CD4-positive, alpha-beta T cell treated with Interleukin-17A for 4 hours (primary cell): ENCODE measurements around the gene ZNF726.
"Not testable (repeated sequence)": the region's sequence is repeated elsewhere in the genome, so short reads cannot be mapped to it uniquely, and the experiment has no call there.

ENCODE experiments used
- DNase-seq: peaks from one replicate; pipeline ENCODE4 v3.0.0-alpha.2; 2020; ENCODE audit warnings: mixed read lengths

The ZNF726 gene

DNA sequence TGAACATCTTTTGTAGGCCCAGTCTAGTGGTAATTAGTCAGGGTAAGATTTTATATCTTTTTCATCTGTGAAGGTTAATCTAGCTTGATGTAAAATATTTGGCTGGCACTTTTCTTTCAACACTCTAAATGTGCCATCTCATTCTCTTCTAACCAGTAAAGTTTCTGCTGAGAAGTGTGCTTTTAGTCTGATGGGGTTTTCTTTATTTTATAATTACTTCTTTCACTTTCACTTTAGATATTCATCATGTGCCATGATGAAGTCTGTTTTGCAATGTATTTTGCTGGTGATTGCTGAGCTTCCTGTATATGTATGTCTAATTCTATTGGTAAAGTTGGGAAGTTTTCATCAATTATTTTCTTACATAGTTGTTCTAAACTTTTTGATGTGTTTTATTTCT lies 31.9 kb downstream of the ZNF726 start:
- DNase-seq = no peak

DNA sequence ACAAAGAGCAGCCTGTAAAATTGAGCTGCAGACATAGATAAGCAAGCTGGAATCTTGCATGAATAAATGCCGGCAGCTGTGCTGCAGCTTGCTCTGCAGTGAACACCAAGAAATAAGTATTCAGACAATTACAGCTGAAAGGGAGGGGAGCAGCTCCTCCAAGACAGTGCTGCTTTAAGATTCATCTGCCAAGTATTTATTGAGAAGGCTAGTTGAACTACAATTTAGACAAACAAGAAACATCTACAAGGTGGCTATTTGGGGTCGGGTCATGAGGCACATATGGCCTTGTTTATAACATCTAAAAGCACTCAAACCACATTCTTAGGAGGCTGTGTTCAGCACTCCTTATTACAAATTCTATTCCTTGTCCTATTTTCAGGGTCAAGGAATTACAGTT lies 34.9 kb downstream of the ZNF726 start:
- DNase-seq = no peak

DNA sequence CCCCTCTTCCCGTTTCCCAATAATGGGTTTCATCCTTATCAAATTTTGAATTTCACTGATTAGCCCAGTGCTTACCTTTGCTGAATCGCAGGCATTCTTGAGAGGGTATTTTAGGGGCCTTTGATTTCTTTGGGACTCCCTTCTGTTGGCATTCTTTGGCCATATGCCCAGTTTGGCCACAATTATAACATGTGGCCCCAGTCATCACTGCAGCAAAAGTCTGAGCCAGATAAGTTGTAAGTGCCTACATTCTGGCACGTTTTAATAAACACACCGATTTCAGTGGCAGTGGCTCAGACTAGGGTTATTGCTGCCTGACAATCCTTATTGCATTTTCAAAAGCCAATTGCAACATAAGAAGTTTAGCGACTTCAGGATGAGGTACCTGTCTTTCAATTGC lies 41.4 kb downstream of the ZNF726 start:
- no peak for DNase-seq

DNA sequence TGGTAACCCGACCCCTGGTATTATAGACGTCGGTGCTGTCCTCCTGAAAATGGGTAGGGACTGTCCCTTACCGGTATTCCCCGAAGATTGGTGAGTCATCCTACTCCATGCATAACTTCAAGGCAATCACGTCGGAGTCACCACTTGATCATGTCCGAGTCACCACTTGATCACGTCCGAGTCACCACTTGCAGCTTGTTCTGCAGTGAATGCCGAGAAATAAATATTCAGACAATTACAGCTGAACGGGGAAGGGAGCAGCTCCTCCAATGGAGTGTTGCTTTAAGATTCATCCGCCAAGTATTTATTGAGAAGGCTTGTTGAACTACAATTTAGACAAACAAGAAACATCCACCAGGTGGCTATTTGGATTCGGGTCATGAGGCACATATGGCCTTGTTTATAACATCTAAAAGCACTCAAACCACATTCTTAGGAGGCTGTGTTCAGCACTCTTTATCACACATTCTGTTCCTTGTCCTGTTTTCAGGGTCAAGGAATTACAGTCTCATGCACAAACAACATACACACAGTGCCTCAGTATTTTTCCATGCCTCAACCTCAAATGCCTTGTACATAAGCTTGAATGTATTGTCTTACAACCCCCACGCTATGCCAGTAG lies 43.1 kb downstream of the ZNF726 start:
- no peak for DNase-seq

DNA sequence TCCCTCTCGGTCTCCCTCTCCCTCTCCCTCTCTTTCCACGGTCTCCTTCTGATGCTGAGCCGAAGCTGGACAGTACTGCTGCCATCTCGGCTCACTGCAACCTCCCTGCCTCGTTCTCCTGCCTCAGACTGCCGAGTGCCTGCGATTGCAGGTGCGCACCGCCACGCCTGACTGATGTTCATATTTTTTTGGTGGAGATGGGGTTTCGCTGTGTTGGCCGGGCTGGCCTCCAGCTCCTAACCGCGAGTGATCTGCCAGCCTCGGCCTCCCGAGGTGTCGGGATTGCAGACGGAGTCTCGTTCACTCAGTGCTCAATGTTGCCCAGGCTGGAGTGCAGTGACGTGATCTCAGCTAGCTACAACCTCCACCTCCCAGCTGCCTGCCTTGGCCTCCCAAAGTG lies 48.7 kb downstream of the ZNF726 start:
- not testable (repeated sequence) for DNase-seq

DNA sequence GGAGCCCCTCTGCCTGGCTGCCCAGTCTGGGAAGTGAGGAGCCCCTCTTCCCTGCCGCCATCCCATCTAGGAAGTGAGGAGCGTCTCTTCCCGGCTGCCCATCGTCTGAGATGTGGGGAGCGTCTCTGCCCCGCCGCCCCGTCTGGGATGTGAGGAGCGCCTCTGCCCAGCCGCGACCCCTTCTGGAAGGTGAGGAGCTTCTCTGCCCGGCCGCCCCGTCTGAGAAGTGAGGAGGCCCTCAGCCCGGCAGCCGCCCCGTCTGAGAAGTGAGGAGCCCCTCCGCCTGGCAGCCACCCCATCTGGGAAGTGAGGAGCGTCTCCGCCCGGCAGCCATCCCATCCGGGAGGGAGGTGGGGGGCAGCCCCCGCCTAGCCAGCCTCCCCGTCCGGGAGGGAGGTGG lies 49.2 kb downstream of the ZNF726 start:
- DNase-seq = not testable (repeated sequence)

DNA sequence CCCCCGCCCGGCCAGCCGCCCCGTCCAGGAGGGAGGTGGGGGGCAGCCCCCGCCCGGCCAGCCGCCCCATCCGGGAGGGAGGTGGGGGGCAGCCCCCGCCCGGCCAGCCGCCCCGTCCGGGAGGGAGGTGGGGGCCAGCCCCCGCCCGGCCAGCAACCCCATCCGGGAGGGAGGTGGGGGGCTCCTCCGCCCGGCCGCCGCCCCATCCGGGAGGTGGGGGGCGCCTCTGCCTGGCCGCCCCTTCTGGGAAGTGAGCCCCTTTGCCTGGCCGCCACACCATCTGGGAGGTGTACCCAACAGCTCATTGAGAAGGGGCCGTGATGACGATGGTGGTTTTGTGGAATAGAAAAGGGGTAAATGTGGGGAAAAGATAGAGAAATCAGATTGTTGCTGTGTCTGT lies 49.6 kb downstream of the ZNF726 start:
- DNase-seq = not testable (repeated sequence)

DNA sequence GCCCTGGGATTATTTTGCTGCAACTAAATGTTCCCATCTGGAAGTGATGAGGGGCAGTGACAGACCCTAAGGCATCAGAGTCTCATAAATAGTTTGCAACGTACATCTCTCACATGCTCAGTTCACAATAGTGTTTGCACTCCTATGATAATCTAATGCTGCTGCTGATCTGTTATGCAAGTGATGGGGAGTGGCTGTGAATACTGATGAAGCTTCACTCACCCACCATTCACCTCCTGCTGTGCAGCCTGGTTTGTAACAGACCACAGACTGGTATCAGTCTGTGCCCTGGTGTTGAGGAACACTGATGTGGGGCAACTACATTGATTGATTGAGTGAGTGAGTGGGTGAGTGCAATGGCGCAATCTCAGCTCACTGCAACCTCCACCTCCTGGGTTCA lies 54.9 kb downstream of the ZNF726 start:
- no peak for DNase-seq

DNA sequence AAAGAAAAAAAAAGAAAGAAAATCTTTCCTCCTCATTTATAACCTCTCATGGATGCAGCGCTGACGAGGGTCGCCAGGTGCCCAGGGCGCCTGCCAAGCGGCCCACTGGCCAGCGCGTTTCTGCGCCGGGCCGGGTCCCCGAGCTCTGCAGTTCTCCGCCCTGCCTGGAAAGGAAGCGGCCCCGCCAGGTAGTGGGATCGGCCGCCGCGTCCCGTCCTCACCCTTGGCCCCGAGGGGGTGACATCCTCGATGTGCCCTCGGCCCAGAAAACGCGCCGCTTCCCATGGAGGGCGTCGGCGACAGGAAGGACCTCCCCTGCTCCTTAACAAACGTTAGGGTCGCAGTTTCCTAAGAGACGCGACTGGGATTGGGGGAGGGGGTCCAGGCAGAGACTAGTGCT lies 56.9 kb downstream of the ZNF726 start:
- no peak for DNase-seq

DNA sequence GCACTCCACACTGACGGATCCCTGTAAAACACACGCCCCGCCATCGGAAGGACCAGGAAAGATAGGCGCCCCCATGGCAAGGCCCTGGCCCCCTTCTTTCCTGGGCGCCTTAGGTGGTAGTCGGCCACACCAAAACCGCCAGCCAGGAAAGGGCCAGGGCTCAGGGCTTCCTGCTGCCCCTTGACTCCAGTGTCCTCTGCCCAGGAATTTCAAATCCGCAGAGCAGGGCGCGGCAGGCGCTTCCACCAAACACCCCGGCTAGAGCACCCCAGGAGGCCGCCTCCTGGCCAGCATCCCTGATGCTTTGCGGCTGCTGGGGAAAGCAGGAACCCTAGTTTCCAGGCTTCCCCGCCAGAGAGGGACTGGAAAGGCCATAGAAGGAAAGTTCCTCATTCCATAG lies 57.5 kb downstream of the ZNF726 start:
- DNase-seq = no peak

DNA sequence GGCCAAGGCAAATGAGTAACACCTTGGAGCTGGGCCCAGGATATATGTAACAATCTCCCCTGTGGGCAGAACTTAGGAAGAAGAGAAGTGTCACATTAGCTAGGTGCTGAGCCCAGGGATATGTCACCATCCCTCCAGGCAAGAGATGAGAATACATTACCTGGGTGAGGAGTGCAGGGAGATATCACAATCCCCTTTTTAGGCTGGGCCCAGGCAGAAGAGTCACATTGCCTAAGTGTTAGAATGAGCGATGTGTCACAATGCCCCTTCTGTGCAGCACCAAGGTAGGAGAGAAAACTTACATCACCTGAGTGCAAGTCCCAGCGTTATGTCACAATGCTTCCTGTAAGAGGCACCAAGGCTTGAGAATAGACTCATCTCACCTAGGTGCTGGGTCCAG lies 60.3 kb downstream of the ZNF726 start:
- DNase-seq = no peak

DNA sequence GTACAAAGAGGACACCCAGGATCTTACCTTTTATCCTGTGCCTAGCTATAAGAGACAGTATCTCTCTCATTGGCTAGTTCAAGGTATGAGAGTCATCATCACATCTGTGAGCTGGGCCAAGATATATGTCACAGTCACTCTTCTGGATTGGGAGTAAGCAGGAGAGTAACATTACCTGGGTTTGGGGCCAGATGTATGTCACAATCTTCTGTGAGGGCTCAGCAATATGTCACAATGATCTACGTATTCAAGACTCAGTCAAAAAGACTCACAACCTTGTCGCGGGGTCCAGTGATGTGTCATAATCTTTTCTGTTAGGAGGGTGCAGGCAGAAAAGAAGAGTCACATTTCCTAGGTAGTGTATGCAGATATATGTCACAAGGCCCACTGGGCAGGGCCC lies 61.9 kb downstream of the ZNF726 start:
- DNase-seq = not testable (repeated sequence)

DNA sequence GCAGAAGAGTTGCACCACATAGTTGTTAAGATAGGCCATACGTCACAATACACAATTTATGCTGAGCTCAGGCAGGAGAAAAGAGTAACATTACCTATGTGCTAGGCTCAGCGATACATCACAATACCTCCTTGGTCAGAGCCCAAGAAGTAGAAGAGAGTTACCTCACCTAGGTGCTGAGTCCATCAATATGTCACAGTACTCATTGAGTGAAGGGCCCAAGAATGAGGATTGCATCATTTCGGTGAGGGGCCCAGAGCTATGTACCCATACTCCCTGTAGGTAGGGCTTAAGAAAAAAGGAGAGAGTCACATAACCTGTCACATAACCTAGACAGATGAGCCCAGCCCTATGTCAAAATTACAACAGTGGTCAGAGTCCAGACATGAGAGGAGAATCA lies 62.6 kb downstream of the ZNF726 start:
- not testable (repeated sequence) for DNase-seq

DNA sequence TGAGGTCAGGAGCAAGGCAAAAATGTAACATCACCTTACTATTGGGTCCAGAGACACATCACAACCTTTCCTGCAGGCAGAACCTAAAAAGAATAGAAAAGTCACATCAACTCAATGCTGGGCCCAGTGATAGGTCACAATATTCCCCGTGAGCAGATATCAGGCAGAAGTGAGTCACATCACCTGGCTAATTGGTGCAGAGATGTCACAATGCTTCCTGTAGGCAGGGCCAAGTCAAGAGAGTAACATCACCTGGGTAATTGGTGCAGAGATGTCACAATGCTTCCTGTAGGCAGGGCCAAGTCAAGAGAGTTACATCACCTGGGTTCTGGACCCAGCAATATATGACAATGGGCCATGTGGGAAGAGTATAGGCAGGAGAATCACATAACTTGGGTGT lies 63.4 kb downstream of the ZNF726 start:
- no peak for DNase-seq

DNA sequence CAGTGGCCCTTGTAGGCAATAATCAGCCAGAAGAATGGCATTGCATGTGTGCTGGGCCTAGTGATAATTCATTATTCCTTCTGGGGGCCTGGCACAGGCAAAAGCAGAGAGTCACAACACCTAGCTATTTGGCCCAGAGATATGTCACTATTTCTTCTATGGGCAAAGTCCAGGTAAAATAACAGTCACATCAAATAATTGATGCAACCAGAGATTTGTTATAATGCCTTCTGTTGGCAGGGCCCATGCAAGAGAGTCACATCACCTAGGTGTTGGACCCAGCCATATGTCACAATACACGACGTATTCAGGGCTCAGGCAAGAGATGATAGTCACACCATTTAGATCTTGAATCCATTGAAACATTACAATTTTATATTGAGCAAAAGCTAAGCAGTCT lies 66.1 kb downstream of the ZNF726 start:
- DNase-seq = no peak

DNA sequence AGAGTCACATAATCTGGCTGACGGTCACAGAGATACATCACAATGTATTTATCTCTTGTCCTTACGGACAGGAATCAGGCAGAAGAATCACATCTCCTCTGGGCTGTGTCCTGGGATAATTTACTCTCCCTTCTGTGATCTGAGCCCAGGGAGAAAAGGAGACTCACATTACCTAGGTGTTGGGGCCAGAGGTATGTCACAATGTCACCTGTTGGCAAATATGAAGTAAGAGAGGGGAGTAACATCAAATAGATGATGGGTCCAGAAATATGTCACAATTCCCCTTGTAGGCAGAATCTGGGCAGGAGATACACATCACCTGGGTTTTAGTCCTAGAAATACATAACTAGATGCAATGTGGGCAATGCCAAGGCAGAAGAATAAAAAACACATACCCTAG lies 67.2 kb downstream of the ZNF726 start:
- DNase-seq = no peak

DNA sequence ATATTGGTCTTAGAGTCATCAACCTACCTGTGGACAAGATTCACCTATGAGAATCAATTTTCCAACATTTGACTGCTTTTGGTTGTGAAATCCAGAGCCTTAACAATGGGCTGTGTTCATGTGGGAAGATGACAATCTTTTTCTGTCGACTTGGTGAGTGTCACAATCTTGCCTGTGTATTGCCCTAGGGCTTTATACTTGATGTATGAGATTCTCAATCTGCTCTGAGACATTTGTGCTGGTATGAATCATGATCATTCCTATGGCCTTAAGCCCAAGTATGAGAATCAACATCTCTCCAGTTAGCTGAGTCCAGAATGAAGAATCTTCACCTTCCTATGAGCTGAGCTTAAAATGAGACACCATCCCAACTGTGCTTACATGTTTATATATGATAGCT lies 68.7 kb downstream of the ZNF726 start:
- DNase-seq = no peak
